HEK293 (cell line): ENCODE results near the gene RPS6KA5.
A peak's percentile ranks its signal among the peaks of the same experiment; 100 is the strongest.

Experiments used
- CTCF ChIA-PET: fragments of 350-600 bp; formaldehyde crosslinking; extraction: SDS; loops from one replicate; lab custom pipeline; 2021; ENCODE audit warnings: antibody characterized with exemption; lab: Yijun Ruan, JAX
- POLR2A ChIA-PET: fragments of 300-600 bp; formaldehyde crosslinking; extraction: SDS; loops from one replicate; lab custom pipeline; 2020; ENCODE audit warnings: antibody characterized with exemption, inconsistent platforms; lab: Yijun Ruan, JAX
- H3K27ac ChIP-seq: fragments of 200-500 bp; sonication (Bioruptor generic); 2 replicates; pipeline ENCODE4 v1.5.1; 2014; ENCODE audit warnings: low read depth, low read length, control low read depth, inconsistent platforms; ENCODE audit errors: extremely low read depth
- H3K36me3 ChIP-seq, 2 experiments: fragments of 200-500 bp in 1 of 2; sonication (Bioruptor generic) in 1 of 2; 1 replicate in 1 of 2; 2 replicates in 1 of 2; pipeline ENCODE4 v1.5.1; 2014 to 2017; ENCODE audit warnings: inconsistent platforms in 2 of 2, low read length in 2 of 2; ENCODE audit not compliant: control insufficient read depth in 2 of 2, insufficient read depth in 1 of 2
- H3K4me1 ChIP-seq: fragments of 200-500 bp; sonication (Bioruptor generic); 2 replicates; pipeline ENCODE4 v1.5.1; 2014; ENCODE audit warnings: mild to moderate bottlenecking, low read length, inconsistent platforms; ENCODE audit not compliant: control insufficient read depth, insufficient read depth
- H3K4me3 ChIP-seq: 2 replicates; pipeline ENCODE4 v1.5.1; 2011; ENCODE audit warnings: low read depth, mild to moderate bottlenecking, control low read depth, low read length, moderate library complexity
- H3K9me3 ChIP-seq: fragments of 200-500 bp; sonication (Bioruptor generic); 2 replicates; pipeline ENCODE4 v1.5.1; 2014; ENCODE audit warnings: low read depth, low read length, inconsistent platforms; ENCODE audit not compliant: control insufficient read depth, insufficient read depth
- GLI4 ChIP-seq: fragments of 450-650 bp; formaldehyde crosslinking; IDR thresholded peaks from 2 replicates; pipeline ENCODE4 v1.5.1; 2016; ENCODE audit warnings: missing biosample characterization, missing genetic modification characterization
- SCRT2 ChIP-seq: fragments of 450-650 bp; formaldehyde crosslinking; IDR thresholded peaks from 2 replicates; pipeline ENCODE4 v1.5.1; 2016; ENCODE audit warnings: missing biosample characterization, missing genetic modification characterization
- ZBTB7A ChIP-seq: fragments of 450-650 bp; formaldehyde crosslinking; IDR thresholded peaks from 2 replicates; pipeline ENCODE4 v1.5.1; 2016; ENCODE audit warnings: low read depth, missing biosample characterization, missing genetic modification characterization
- ZFP69B ChIP-seq: fragments of 450-650 bp; formaldehyde crosslinking; IDR thresholded peaks from 2 replicates; pipeline ENCODE4 v1.5.1; 2016; ENCODE audit warnings: missing biosample characterization, missing genetic modification characterization
- ZIC2 ChIP-seq: fragments of 450-650 bp; formaldehyde crosslinking; IDR thresholded peaks from 2 replicates; pipeline ENCODE4 v1.5.1; 2016; ENCODE audit warnings: missing biosample characterization, missing genetic modification characterization
- ZNF10 ChIP-seq: fragments of 450-650 bp; formaldehyde crosslinking; IDR thresholded peaks from 2 replicates; pipeline ENCODE4 v1.5.1; 2017; ENCODE audit warnings: missing biosample characterization, missing genetic modification characterization
- ZNF133 ChIP-seq: fragments of 450-650 bp; formaldehyde crosslinking; IDR thresholded peaks from 2 replicates; pipeline ENCODE4 v1.5.1; 2016; ENCODE audit warnings: missing biosample characterization, missing genetic modification characterization
- ZNF140 ChIP-seq: fragments of 450-650 bp; formaldehyde crosslinking; IDR thresholded peaks from 2 replicates; pipeline ENCODE4 v1.5.1; 2016; ENCODE audit warnings: missing biosample characterization, missing genetic modification characterization
- ZNF155 ChIP-seq: fragments of 450-650 bp; formaldehyde crosslinking; IDR thresholded peaks from 2 replicates; pipeline ENCODE4 v1.5.1; 2016; ENCODE audit warnings: missing biosample characterization, missing genetic modification characterization
- ZNF19 ChIP-seq: fragments of 450-650 bp; formaldehyde crosslinking; IDR thresholded peaks from 2 replicates; pipeline ENCODE4; 2016; ENCODE audit warnings: missing biosample characterization, missing genetic modification characterization, low read depth
- ZNF292 ChIP-seq: fragments of 450-650 bp; formaldehyde crosslinking; IDR thresholded peaks from 2 replicates; pipeline ENCODE4 v1.5.1; 2016; ENCODE audit warnings: low read depth, missing biosample characterization, missing genetic modification characterization, borderline replicate concordance
- ZNF302 ChIP-seq: fragments of 450-650 bp; formaldehyde crosslinking; IDR thresholded peaks from 2 replicates; pipeline ENCODE4 v1.5.1; 2016; ENCODE audit warnings: missing biosample characterization, missing genetic modification characterization, low read depth
- ZNF311 ChIP-seq: fragments of 450-650 bp; formaldehyde crosslinking; IDR thresholded peaks from 2 replicates; pipeline ENCODE4 v1.5.1; 2017; ENCODE audit warnings: missing biosample characterization, missing genetic modification characterization, borderline replicate concordance
- ZNF350 ChIP-seq: fragments of 450-650 bp; formaldehyde crosslinking; IDR thresholded peaks from 2 replicates; pipeline ENCODE4 v1.5.0; 2017; ENCODE audit warnings: missing biosample characterization, mild to moderate bottlenecking, missing genetic modification characterization
- ZNF426 ChIP-seq: fragments of 450-650 bp; formaldehyde crosslinking; IDR thresholded peaks from 2 replicates; pipeline ENCODE4 v1.5.1; 2017; ENCODE audit warnings: missing biosample characterization, missing genetic modification characterization, mild to moderate bottlenecking, inconsistent platforms, moderate library complexity
- ZNF561 ChIP-seq: fragments of 450-650 bp; IDR thresholded peaks from 2 replicates; pipeline ENCODE4 v1.5.1; 2018; ENCODE audit warnings: missing biosample characterization, missing genetic modification characterization, borderline replicate concordance
- ZNF621 ChIP-seq: fragments of 450-650 bp; formaldehyde crosslinking; IDR thresholded peaks from 2 replicates; pipeline ENCODE4 v1.5.1; 2017; ENCODE audit warnings: missing biosample characterization, missing genetic modification characterization
- ZNF623 ChIP-seq: fragments of 450-650 bp; formaldehyde crosslinking; IDR thresholded peaks from 2 replicates; pipeline ENCODE4 v1.5.1; 2016; ENCODE audit warnings: missing biosample characterization, missing genetic modification characterization
- ZNF629 ChIP-seq: fragments of 450-650 bp; formaldehyde crosslinking; IDR thresholded peaks from 2 replicates; pipeline ENCODE4 v1.5.1; 2017; ENCODE audit warnings: missing biosample characterization, missing genetic modification characterization
- ZNF707 ChIP-seq: fragments of 450-650 bp; formaldehyde crosslinking; IDR thresholded peaks from 2 replicates; pipeline ENCODE4 v1.5.1; 2016; ENCODE audit warnings: missing biosample characterization, missing genetic modification characterization
- ZNF777 ChIP-seq: fragments of 450-650 bp; formaldehyde crosslinking; IDR thresholded peaks from 2 replicates; pipeline ENCODE4 v1.5.1; 2017; ENCODE audit warnings: missing biosample characterization, missing genetic modification characterization, borderline replicate concordance
- ZNF843 ChIP-seq: fragments of 450-650 bp; formaldehyde crosslinking; IDR thresholded peaks from 2 replicates; pipeline ENCODE4 v1.5.1; 2016; ENCODE audit warnings: missing biosample characterization, missing genetic modification characterization
- ZSCAN23 ChIP-seq: fragments of 450-650 bp; formaldehyde crosslinking; IDR thresholded peaks from 2 replicates; pipeline ENCODE4 v1.5.1; 2016; ENCODE audit warnings: missing biosample characterization, missing genetic modification characterization
- TF ChIP-seq, protein P1 (sequence below): fragments of 450-650 bp; formaldehyde crosslinking; IDR thresholded peaks from 2 replicates; pipeline ENCODE4 v1.5.1; 2016; ENCODE audit warnings: missing biosample characterization, missing genetic modification characterization, borderline replicate concordance
- TF ChIP-seq, protein P2 (sequence below): fragments of 450-650 bp; formaldehyde crosslinking; IDR thresholded peaks from 2 replicates; pipeline ENCODE4 v1.5.1; 2016; ENCODE audit warnings: missing biosample characterization, missing genetic modification characterization
- TF ChIP-seq, protein P3 (sequence below): fragments of 450-650 bp; formaldehyde crosslinking; IDR thresholded peaks from 2 replicates; pipeline ENCODE4 v1.5.1; 2017; ENCODE audit warnings: missing biosample characterization, missing genetic modification characterization
- TF ChIP-seq, protein P4 (sequence below): fragments of 450-650 bp; formaldehyde crosslinking; IDR thresholded peaks from 2 replicates; pipeline ENCODE4 v1.5.1; 2016; ENCODE audit warnings: missing biosample characterization, missing genetic modification characterization
- TF ChIP-seq, protein P5 (sequence below): fragments of 450-650 bp; formaldehyde crosslinking; IDR thresholded peaks from 2 replicates; pipeline ENCODE4 v1.5.1; 2016; ENCODE audit warnings: missing biosample characterization, missing genetic modification characterization
- TF ChIP-seq, protein P6 (sequence below): fragments of 450-650 bp; formaldehyde crosslinking; IDR thresholded peaks from 2 replicates; pipeline ENCODE4 v1.5.1; 2016; ENCODE audit warnings: missing biosample characterization, missing genetic modification characterization, low read depth

Gene RPS6KA5

DNA sequence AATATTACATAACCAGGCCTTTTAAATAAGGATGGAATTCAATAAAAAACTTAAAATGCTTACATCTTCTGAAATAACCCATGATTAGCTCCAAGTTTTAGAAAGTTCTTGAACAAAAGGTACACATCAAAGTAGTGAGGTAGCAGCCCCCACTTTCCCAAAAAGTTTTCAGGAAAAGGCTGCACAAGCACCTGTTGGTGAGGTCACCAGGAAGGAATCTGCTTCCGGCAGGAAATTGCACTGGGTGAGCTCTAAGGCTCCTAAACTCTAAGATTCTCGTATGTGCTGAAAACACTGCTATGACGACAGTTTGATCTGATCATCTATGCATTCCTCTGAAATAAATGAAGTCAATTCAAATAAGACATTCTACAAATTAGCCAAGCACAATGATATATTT lies 210.0 kb downstream of the RPS6KA5 start:
- H3K4me3 ChIP-seq = peak overlapping the region; percentile 11
- no peak overlapping the region for H3K27ac ChIP-seq
- CTCF ChIA-PET = interaction anchor here (2.6 kb wide), 1 partner anchor 323 kb away, joined by 5 read pairs; no protein-coding TSS in a partner anchor
- TF ChIP-seq, protein P1, sequence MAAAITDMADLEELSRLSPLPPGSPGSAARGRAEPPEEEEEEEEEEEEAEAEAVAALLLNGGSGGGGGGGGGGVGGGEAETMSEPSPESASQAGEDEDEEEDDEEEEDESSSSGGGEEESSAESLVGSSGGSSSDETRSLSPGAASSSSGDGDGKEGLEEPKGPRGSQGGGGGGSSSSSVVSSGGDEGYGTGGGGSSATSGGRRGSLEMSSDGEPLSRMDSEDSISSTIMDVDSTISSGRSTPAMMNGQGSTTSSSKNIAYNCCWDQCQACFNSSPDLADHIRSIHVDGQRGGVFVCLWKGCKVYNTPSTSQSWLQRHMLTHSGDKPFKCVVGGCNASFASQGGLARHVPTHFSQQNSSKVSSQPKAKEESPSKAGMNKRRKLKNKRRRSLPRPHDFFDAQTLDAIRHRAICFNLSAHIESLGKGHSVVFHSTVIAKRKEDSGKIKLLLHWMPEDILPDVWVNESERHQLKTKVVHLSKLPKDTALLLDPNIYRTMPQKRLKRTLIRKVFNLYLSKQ = no peak
- TF ChIP-seq ZNF19 = no peak
- TF ChIP-seq ZFP69B (tag by site-specific recombination) = no peak
- TF ChIP-seq, protein P2, sequence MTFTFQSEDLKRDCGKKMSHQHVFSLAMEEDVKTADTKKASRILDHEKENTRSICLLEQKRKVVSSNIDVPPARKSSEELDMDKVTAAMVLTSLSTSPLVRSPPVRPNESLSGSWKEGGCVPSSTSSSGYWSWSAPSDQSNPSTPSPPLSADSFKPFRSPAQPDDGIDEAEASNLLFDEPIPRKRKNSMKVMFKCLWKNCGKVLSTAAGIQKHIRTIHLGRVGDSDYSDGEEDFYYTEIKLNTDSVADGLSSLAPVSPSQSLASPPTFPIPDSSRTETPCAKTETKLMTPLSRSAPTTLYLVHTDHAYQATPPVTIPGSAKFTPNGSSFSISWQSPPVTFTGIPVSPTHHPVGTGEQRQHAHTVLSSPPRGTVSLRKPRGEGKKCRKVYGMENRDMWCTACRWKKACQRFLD (tag by site-specific recombination) = no peak
- TF ChIP-seq ZSCAN23 = no peak
- TF ChIP-seq, protein P3, sequence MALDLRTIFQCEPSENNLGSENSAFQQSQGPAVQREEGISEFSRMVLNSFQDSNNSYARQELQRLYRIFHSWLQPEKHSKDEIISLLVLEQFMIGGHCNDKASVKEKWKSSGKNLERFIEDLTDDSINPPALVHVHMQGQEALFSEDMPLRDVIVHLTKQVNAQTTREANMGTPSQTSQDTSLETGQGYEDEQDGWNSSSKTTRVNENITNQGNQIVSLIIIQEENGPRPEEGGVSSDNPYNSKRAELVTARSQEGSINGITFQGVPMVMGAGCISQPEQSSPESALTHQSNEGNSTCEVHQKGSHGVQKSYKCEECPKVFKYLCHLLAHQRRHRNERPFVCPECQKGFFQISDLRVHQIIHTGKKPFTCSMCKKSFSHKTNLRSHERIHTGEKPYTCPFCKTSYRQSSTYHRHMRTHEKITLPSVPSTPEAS (tag by site-specific recombination) = no peak
- TF ChIP-seq ZNF302 (tag by site-specific recombination) = no peak
- TF ChIP-seq, protein P4, sequence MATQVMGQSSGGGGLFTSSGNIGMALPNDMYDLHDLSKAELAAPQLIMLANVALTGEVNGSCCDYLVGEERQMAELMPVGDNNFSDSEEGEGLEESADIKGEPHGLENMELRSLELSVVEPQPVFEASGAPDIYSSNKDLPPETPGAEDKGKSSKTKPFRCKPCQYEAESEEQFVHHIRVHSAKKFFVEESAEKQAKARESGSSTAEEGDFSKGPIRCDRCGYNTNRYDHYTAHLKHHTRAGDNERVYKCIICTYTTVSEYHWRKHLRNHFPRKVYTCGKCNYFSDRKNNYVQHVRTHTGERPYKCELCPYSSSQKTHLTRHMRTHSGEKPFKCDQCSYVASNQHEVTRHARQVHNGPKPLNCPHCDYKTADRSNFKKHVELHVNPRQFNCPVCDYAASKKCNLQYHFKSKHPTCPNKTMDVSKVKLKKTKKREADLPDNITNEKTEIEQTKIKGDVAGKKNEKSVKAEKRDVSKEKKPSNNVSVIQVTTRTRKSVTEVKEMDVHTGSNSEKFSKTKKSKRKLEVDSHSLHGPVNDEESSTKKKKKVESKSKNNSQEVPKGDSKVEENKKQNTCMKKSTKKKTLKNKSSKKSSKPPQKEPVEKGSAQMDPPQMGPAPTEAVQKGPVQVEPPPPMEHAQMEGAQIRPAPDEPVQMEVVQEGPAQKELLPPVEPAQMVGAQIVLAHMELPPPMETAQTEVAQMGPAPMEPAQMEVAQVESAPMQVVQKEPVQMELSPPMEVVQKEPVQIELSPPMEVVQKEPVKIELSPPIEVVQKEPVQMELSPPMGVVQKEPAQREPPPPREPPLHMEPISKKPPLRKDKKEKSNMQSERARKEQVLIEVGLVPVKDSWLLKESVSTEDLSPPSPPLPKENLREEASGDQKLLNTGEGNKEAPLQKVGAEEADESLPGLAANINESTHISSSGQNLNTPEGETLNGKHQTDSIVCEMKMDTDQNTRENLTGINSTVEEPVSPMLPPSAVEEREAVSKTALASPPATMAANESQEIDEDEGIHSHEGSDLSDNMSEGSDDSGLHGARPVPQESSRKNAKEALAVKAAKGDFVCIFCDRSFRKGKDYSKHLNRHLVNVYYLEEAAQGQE (tag by site-specific recombination) = no peak
- no peak for TF ChIP-seq ZNF707 (tag by site-specific recombination)
- TF ChIP-seq ZNF140 (tag by site-specific recombination) = no peak
- 0 out of 2 replicates have a peak, but pooled peaks have one; percentile 39 for TF ChIP-seq ZNF629 (tag by site-specific recombination)
- TF ChIP-seq ZNF311 (tag by site-specific recombination) = no peak
- no peak for TF ChIP-seq ZNF350 (tag by site-specific recombination)
- no peak for TF ChIP-seq ZNF561 (tag by site-specific recombination)
- TF ChIP-seq ZBTB7A = no peak
- no peak for TF ChIP-seq ZNF10 (tag by site-specific recombination)
- no peak for TF ChIP-seq ZNF426
- TF ChIP-seq ZNF133 (tag by site-specific recombination) = no peak
- no peak for TF ChIP-seq GLI4 (tag by site-specific recombination)
- no peak for TF ChIP-seq ZIC2 (tag by site-specific recombination)
- no peak for TF ChIP-seq ZNF623 (tag by site-specific recombination)
- TF ChIP-seq, protein P5, sequence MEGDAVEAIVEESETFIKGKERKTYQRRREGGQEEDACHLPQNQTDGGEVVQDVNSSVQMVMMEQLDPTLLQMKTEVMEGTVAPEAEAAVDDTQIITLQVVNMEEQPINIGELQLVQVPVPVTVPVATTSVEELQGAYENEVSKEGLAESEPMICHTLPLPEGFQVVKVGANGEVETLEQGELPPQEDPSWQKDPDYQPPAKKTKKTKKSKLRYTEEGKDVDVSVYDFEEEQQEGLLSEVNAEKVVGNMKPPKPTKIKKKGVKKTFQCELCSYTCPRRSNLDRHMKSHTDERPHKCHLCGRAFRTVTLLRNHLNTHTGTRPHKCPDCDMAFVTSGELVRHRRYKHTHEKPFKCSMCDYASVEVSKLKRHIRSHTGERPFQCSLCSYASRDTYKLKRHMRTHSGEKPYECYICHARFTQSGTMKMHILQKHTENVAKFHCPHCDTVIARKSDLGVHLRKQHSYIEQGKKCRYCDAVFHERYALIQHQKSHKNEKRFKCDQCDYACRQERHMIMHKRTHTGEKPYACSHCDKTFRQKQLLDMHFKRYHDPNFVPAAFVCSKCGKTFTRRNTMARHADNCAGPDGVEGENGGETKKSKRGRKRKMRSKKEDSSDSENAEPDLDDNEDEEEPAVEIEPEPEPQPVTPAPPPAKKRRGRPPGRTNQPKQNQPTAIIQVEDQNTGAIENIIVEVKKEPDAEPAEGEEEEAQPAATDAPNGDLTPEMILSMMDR (tag by site-specific recombination) = no peak
- TF ChIP-seq, protein P6, sequence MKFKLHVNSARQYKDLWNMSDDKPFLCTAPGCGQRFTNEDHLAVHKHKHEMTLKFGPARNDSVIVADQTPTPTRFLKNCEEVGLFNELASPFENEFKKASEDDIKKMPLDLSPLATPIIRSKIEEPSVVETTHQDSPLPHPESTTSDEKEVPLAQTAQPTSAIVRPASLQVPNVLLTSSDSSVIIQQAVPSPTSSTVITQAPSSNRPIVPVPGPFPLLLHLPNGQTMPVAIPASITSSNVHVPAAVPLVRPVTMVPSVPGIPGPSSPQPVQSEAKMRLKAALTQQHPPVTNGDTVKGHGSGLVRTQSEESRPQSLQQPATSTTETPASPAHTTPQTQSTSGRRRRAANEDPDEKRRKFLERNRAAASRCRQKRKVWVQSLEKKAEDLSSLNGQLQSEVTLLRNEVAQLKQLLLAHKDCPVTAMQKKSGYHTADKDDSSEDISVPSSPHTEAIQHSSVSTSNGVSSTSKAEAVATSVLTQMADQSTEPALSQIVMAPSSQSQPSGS (tag by site-specific recombination) = peak; percentile 46; the same call in 1 of the 2 replicates
- TF ChIP-seq ZNF292 = no peak
- TF ChIP-seq ZNF621 (tag by site-specific recombination) = no peak
- TF ChIP-seq ZNF777 (tag by site-specific recombination) = no peak
- TF ChIP-seq ZNF155 = no peak
- TF ChIP-seq ZNF843 = no peak
- peak; percentile 91 for TF ChIP-seq SCRT2 (tag by site-specific recombination)

More for the DNA sequence above, 210.0 kb downstream of the RPS6KA5 start:
- H3K36me3 ChIP-seq = no peaks in the 10 kb centered on the region
- peaks cover 5% of the 10 kb centered on the region; the same call in 1 of the 2 replicates for H3K4me1 ChIP-seq
- H3K9me3 ChIP-seq = no peaks in the 10 kb centered on the region
- POLR2A ChIA-PET = interaction anchor here (0.6 to 0.7 kb wide), 2 partner anchors 11 to 24 kb away, joined by 3 to 5 read pairs; no protein-coding TSS in a partner anchor
